Activated CD4-positive, alpha-beta T cell treated with anti-CD3 and anti-CD28 coated beads for 36 hours (primary cell): ENCODE measurements around the gene PAIP2. TPM values are rescaled to one million over a fixed set of nuclear protein-coding genes. Genes with fewer than 3 reads are reported as not detected.

Experiments used
- ATAC-seq: fragments of 200-7000 bp; cut with Tn5 transposase; one replicate; pipeline ENCODE4 v1.10.0; 2021; ENCODE audit warnings: mild to moderate bottlenecking, moderate library complexity
- CTCF ChIA-PET: fragments of 350-600 bp; sonication (Branson Sonifier 250); formaldehyde crosslinking; loops from one replicate; lab custom pipeline; 2021; ENCODE audit warnings: antibody characterized with exemption; lab: Charles Lee
- POLR2A ChIA-PET: fragments of 350-600 bp; sonication (Branson Sonifier 250); formaldehyde crosslinking; loops from one replicate; lab custom pipeline; 2021; ENCODE audit warnings: antibody characterized with exemption, inconsistent platforms; lab: Charles Lee
- DNase-seq: peaks from one replicate; pipeline ENCODE4 v3.0.0-alpha.2; 2020
- H3K27ac Mint-ChIP-seq: one replicate; pipeline ENCODE4 v1.8.0; 2021; ENCODE audit warnings: mixed read lengths
- H3K27me3 Mint-ChIP-seq: one replicate; pipeline ENCODE4 v1.8.0; 2021; ENCODE audit warnings: mixed read lengths
- H3K36me3 Mint-ChIP-seq: one replicate; pipeline ENCODE4 v1.8.0; 2021; ENCODE audit warnings: low read depth, mixed read lengths
- H3K4me1 Mint-ChIP-seq: one replicate; pipeline ENCODE4 v1.8.0; 2021; ENCODE audit warnings: mixed read lengths
- H3K4me3 Mint-ChIP-seq: one replicate; pipeline ENCODE4 v1.8.0; 2021; ENCODE audit warnings: mild to moderate bottlenecking, moderate library complexity, mixed read lengths
- H3K9me3 Mint-ChIP-seq: one replicate; pipeline ENCODE4 v1.8.0; 2021; ENCODE audit warnings: low read depth, mixed read lengths
- intact Hi-C, 2 experiments: fragments of 100-400 bp; cut with DNase I in 1 of 2; cut with micrococcal nuclease in 1 of 2; formaldehyde crosslinking; loops; one replicate each; pipeline versions ENCODE4 v1.14.2 to v1.15.1; 2022 to 2024; cut with DNase I, micrococcal nuclease
- total RNA-seq, 2 experiments: library from RNA; stranded (reverse); gene quantifications; one replicate each; pipeline ENCODE4 v1.2.3, GENCODE V29; 2021

PAIP2 gene
- total RNA-seq, 2 experiments from 2014 or later, result 101 to 126 TPM

GRCh38 chr5:139418793-139419192 is 77.1 kb downstream of the PAIP2 start:
- Mint-ChIP-seq H3K9me3 (no peaks in the 10 kb centered on the region), H3K4me3 (no peak overlapping the region), H3K27me3 (no peaks in the 10 kb centered on the region), H3K36me3 (peaks cover 49% of the 10 kb centered on the region), H3K27ac (no peak overlapping the region), H3K4me1 (peaks cover 40% of the 10 kb centered on the region)
- ChIA-PET CTCF (interaction anchor here (0.7 to 9.3 kb wide), 4 partner anchors 16 to 193 kb away, joined by 3 to 254 read pairs (median 5); partner anchors contain the start of gene SPATA24), POLR2A (interaction anchor here (0.7 kb wide), 1 partner anchor 101 kb away, joined by 3 read pairs; no protein-coding TSS in a partner anchor)
- no peak for ATAC-seq
- intact Hi-C loops, result loop anchor here (5.0 to 10.0 kb wide), 4 partner anchors 216 to 346 kb away; no protein-coding TSS in a partner anchor
- DNase-seq, result no peak

Other genes with a start within 250 kb of the PAIP2 start
- gene SIL1, start 143.5 kb upstream of the PAIP2 start, total RNA-seq, result 10 to 100 TPM; 11.2 to 14.4 TPM
- gene MATR3, start 48.1 kb upstream of the PAIP2 start, total RNA-seq, result 100 to 1,000 TPM; 113 to 133 TPM
- under 1 TPM; 0.43 to 0.53 TPM for gene SLC23A1, start 41.4 kb downstream of the PAIP2 start, total RNA-seq
- gene MZB1, start 48.1 kb downstream of the PAIP2 start, total RNA-seq, result 1 to 10 TPM; 7.8 to 9.8 TPM
- gene PROB1, start 53.2 kb downstream of the PAIP2 start, total RNA-seq, result 1 to 10 TPM; 3.2 TPM
- 1 to 10 TPM; 4.6 to 5.9 TPM for gene SPATA24, start 62.2 kb downstream of the PAIP2 start, total RNA-seq
- 10 to 100 TPM; 33.1 to 35.6 TPM for gene DNAJC18, start 97.7 kb downstream of the PAIP2 start, total RNA-seq
- gene ECSCR, start 120.9 kb downstream of the PAIP2 start, total RNA-seq, result 1 to 10 TPM in 1 of 2 experiments, under 1 TPM in 1; 0.83 to 2.6 TPM
- gene SMIM33, start 129.2 kb downstream of the PAIP2 start, total RNA-seq, result under 1 TPM; 0.46 to 0.50 TPM
- gene STING1, start 140.9 kb downstream of the PAIP2 start, total RNA-seq, result 100 to 1,000 TPM; 178 to 183 TPM
- 100 to 1,000 TPM; 262 to 289 TPM for gene UBE2D2, start 219.5 kb downstream of the PAIP2 start, total RNA-seq